ENCODE measurements around the gene SLC13A5. TPM values are rescaled to one million over a fixed set of nuclear protein-coding genes. Genes with fewer than 3 reads are reported as not detected.

Gene SLC13A5
- total and polyA plus RNA-seq, 2 donors (not counting 1 experiment from before 2014, with no cell fraction given), result not detected

DNA sequence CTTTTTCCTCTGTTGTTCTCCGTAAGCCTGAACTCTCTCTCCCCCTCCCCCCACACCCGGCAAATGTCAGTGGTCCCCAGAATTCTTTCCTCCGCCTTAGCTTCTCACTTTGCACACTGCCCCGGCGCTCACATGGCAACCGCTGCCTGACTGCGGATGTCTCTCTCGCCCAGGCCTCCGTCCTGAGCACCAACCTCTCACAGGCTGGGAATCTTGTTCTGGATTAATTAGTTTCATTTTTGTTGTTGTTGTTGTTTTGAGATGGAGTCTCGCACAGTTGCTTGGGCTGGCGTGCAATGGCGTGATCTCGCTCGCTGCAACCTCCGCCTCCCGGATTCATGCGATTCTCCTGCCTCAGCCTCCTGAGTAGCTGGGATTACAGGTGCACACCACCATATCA is 45.0 kb downstream of the SLC13A5 start:
- ChIA-PET POLR2A (no interaction called here), CTCF (interaction anchor here (1.0 to 1.6 kb wide), 2 partner anchors 9 to 43 kb away, joined by 3 to 7 read pairs; no protein-coding TSS in a partner anchor)
- Mint-ChIP-seq H3K27me3 (no peaks in the 10 kb centered on the region), H3K9me3 (ENCODE audit: insufficient read depth) (no peaks in the 10 kb centered on the region), H3K27ac (no peak overlapping the region), H3K4me1 (peaks cover 20% of the 10 kb centered on the region), H3K4me3 (no peak overlapping the region)
- no peaks in the 10 kb centered on the region for H3K9me3 ChIP-seq (ENCODE audit: control extremely low read depth in 1 of 3, control insufficient read depth in 2 of 3, insufficient read depth in 1 of 3, low read length in 2 of 3)
- H3K79me2 ChIP-seq (ENCODE audit: control insufficient read depth, insufficient read depth, low read length), result peaks cover 32% of the 10 kb centered on the region
- peaks cover 0 to 23% of the 10 kb centered on the region in 2 experiments for H3K36me3 ChIP-seq (replicated peaks in 1 of 2; ENCODE audit: control extremely low read depth in 1 of 2, control insufficient read depth in 1 of 2, extremely low read depth in 1 of 2, insufficient read depth in 2 of 2, low read length in 1 of 2)
- no peak overlapping the region for H3K4me3 ChIP-seq (ENCODE audit: control extremely low read depth in 1 of 5, extremely low read depth in 1 of 5, insufficient read depth in 1 of 5, low read depth in 2 of 5, low read length in 4 of 5)
- H3K9ac ChIP-seq (ENCODE audit: low read length), result no peak overlapping the region
- DNase-seq (no peak), ATAC-seq (ENCODE audit: low read depth) (no peak)
- no peak overlapping the region for H3K27ac ChIP-seq (ENCODE audit: low read length in 2 of 2)
- H3K4me2 ChIP-seq (replicated peaks; ENCODE audit: low read depth, low read length, poor library complexity, severe bottlenecking), result no peak overlapping the region
- no peak overlapping the region for H2AFZ ChIP-seq (ENCODE audit: insufficient read depth, low read depth, low read length, poor library complexity, severe bottlenecking)
- H3K4me1 ChIP-seq (ENCODE audit: control insufficient read depth in 2 of 2, insufficient read depth in 2 of 2, low read length in 2 of 2), result peaks cover 0 to 12% of the 10 kb centered on the region in 2 donors
- H4K20me1 ChIP-seq (ENCODE audit: control insufficient read depth, insufficient read depth, low read length, poor library complexity, severe bottlenecking), result peaks cover 23% of the 10 kb centered on the region
- 99% methylated on average over 11 of the region's 17 CpGs for WGBS (ENCODE audit: insufficient coverage)
- TF ChIP-seq CTCF (IDR thresholded peaks at IDR 0.05) (no peak), EZH2 (IDR thresholded peaks at IDR 0.05; ENCODE audit: borderline replicate concordance, insufficient read depth, low read depth, low read length, poor library complexity, severe bottlenecking) (no peak)
- H3K27me3 ChIP-seq (replicated peaks in 1 of 4; ENCODE audit: control extremely low read depth in 1 of 4, control insufficient read depth in 3 of 4, insufficient read depth in 4 of 4, low read length in 3 of 4), result no peaks in the 10 kb centered on the region
- intact Hi-C loops (cut with micrococcal nuclease), result no loop called here

GRCh38 chr17:6667516-6667915 is 45.7 kb downstream of the SLC13A5 start:
- WGBS (ENCODE audit: insufficient coverage), result 14% methylated on average over 5 of the region's 6 CpGs
- no peak overlapping the region for H3K4me3 Mint-ChIP-seq
- no peaks in the 10 kb centered on the region for H3K9me3 Mint-ChIP-seq (ENCODE audit: insufficient read depth)
- Histone ChIP-seq H3K27me3 (replicated peaks in 1 of 4; ENCODE audit: control extremely low read depth in 1 of 4, control insufficient read depth in 3 of 4, insufficient read depth in 4 of 4, low read length in 3 of 4) (no peaks in the 10 kb centered on the region), H3K27ac (ENCODE audit: low read length in 2 of 2) (no peak overlapping the region), H4K20me1 (ENCODE audit: control insufficient read depth, insufficient read depth, low read length, poor library complexity, severe bottlenecking) (peaks cover 23% of the 10 kb centered on the region), H3K4me1 (ENCODE audit: control insufficient read depth in 2 of 2, insufficient read depth in 2 of 2, low read length in 2 of 2) (peaks cover 4 to 17% of the 10 kb centered on the region in 2 donors), H3K36me3 (replicated peaks in 1 of 2; ENCODE audit: control extremely low read depth in 1 of 2, control insufficient read depth in 1 of 2, extremely low read depth in 1 of 2, insufficient read depth in 2 of 2, low read length in 1 of 2) (peaks cover 0 to 23% of the 10 kb centered on the region in 2 experiments), H3K79me2 (ENCODE audit: control insufficient read depth, insufficient read depth, low read length) (peaks cover 36% of the 10 kb centered on the region), H3K4me2 (replicated peaks; ENCODE audit: low read depth, low read length, poor library complexity, severe bottlenecking) (no peak overlapping the region), H3K4me3 (ENCODE audit: control extremely low read depth in 1 of 5, extremely low read depth in 1 of 5, insufficient read depth in 1 of 5, low read depth in 2 of 5, low read length in 4 of 5) (no peak overlapping the region), H3K9ac (ENCODE audit: low read length) (no peak overlapping the region), H2AFZ (ENCODE audit: insufficient read depth, low read depth, low read length, poor library complexity, severe bottlenecking) (no peak overlapping the region), H3K9me3 (ENCODE audit: control extremely low read depth in 1 of 3, control insufficient read depth in 2 of 3, insufficient read depth in 1 of 3, low read length in 2 of 3) (no peaks in the 10 kb centered on the region)
- H3K4me1 Mint-ChIP-seq, result peaks cover 25% of the 10 kb centered on the region
- DNase-seq, result no peak
- TF ChIP-seq CTCF (IDR thresholded peaks at IDR 0.05) (no peak), EZH2 (IDR thresholded peaks at IDR 0.05; ENCODE audit: borderline replicate concordance, insufficient read depth, low read depth, low read length, poor library complexity, severe bottlenecking) (no peak)
- no peak for ATAC-seq (ENCODE audit: low read depth)
- no peaks in the 10 kb centered on the region for H3K27me3 Mint-ChIP-seq
- POLR2A ChIA-PET, result no interaction called here
- no peak overlapping the region for H3K27ac Mint-ChIP-seq
- intact Hi-C loops (cut with micrococcal nuclease), result no loop called here
- CTCF ChIA-PET, result interaction anchor here (0.7 to 2.4 kb wide), 7 partner anchors 10 to 244 kb away, joined by 3 to 15 read pairs (median 6); no protein-coding TSS in a partner anchor

All from B cell (primary cell).